T-helper 17 cell (primary cell): Measurements from ENCODE around the gene MAB21L4. TPM values are rescaled to one million over a fixed set of nuclear protein-coding genes. Genes with fewer than 3 reads are reported as not detected.

ENCODE experiments used
- ATAC-seq: fragments of 150-1000 bp; cut with Tn5 transposase; 2 replicates; pipeline ENCODE4 v1.10.0; 2021; ENCODE audit warnings: mild to moderate bottlenecking, moderate library complexity
- DNase-seq, 3 donors: peaks; one replicate each; pipeline versions ENCODE4 v3.0.0 to v3.0.0-alpha.2; 2020 to 2021
- H3K9me3 ChIP-seq: one replicate; pipeline ENCODE4 v1.7.0; 2013; ENCODE audit warnings: low read length, mild to moderate bottlenecking; ENCODE audit not compliant: control insufficient read depth, poor library complexity, severe bottlenecking
- H3K27ac Mint-ChIP-seq: one replicate; pipeline ENCODE4 v1.8.0; 2022; ENCODE audit warnings: mild to moderate bottlenecking, moderate library complexity, mixed read lengths
- H3K27me3 Mint-ChIP-seq: one replicate; pipeline ENCODE4 v1.8.0; 2022; ENCODE audit warnings: mixed read lengths
- H3K36me3 Mint-ChIP-seq: one replicate; pipeline ENCODE4 v1.8.0; 2022; ENCODE audit warnings: low read depth, mixed read lengths
- H3K4me1 Mint-ChIP-seq: one replicate; pipeline ENCODE4 v1.8.0; 2022; ENCODE audit warnings: mild to moderate bottlenecking, mixed read lengths
- H3K4me3 Mint-ChIP-seq: one replicate; pipeline ENCODE4 v1.8.0; 2022; ENCODE audit warnings: mild to moderate bottlenecking, moderate library complexity, mixed read lengths
- total RNA-seq, 4 donors: library from RNA in 2 of 4; stranded (reverse) in 2 of 4; gene quantifications; one replicate each; pipeline ENCODE4 v1.2.3 and lab custom pipeline; 2022 to 2026

Gene MAB21L4
- total RNA-seq (not detected), total RNA-seq (lab: John Stamatoyannopoulos, UW) (0 reads per million in 2 donors)

DNA sequence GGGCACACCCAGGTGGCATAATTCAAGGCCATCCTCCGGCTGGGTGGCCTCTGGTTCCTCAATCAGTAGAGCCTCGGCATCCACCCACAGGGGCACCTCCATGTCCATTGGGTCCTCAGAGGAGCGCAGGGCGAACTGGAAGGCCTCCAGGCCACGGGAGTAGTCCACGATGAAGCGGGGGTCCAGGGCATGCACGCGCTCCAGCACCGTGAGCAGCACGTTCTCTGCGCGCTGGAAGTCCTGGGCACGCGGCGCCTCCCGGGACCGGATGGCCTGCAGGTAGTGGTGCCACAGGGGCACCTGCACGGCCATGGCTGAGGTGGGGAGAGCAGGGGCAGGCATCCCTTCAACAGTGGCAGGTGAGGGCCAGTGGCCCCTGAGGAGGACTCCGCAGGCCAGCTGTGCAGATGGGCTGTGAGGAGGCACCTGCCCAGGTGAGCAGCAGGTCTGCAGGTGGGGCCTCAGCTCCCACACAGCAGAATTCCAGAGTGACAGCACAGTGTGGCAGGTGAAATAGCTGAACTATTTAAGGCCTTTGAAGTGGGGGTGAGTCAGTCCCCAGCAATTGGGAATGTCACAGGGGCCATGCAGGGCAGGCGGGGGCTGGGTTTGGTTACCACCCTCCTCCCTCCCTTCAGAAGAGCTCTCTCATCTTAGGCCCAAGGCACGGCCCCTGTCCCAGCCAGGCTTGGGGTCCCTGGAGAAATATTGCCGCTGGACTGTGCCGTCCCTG, at the start of gene MAB21L4:
TSS of gene MAB21L4 (minus strand) at position 501 of the 733 bp plus-strand sequence. CDS start at position 342, 159 bp downstream.
- H3K27me3 Mint-ChIP-seq: peaks cover 17% of the 10 kb centered on the region
- no peak for DNase-seq
- H3K4me1 Mint-ChIP-seq: no peaks in the 10 kb centered on the region
- no peak for ATAC-seq
- no peak within 1 kb of the TSS for H3K27ac Mint-ChIP-seq
- no peak within 1 kb of the TSS for H3K4me3 Mint-ChIP-seq
- H3K36me3 Mint-ChIP-seq: no peaks in the 10 kb centered on the region
- no peaks in the 10 kb centered on the region for H3K9me3 ChIP-seq

DNA sequence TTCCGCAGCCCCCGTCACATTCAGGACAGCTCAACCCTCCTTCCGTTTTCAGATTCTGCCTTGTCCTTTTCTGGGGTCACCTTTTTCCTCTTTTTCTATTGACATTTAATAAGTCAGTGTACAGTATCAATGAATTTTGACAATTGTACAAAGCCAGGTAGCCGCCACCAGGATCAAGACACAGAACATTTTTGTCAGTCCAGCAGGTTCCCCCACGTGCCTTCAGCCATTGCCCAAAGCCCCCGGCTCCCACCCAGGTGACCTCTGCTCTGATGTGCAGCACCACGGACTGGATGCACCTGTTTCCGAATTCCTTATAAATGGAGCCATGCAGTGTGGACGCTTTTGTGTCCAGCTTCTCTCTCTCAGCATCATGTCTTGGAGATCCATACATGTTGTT, 40.1 kb upstream of the MAB21L4 start:
- Mint-ChIP-seq H3K27me3 (peaks cover 9% of the 10 kb centered on the region), H3K36me3 (no peaks in the 10 kb centered on the region), H3K4me1 (no peaks in the 10 kb centered on the region), H3K4me3 (no peak overlapping the region), H3K27ac (no peak overlapping the region)
- H3K9me3 ChIP-seq: no peaks in the 10 kb centered on the region
- DNase-seq: no peak
- no peak for ATAC-seq

DNA sequence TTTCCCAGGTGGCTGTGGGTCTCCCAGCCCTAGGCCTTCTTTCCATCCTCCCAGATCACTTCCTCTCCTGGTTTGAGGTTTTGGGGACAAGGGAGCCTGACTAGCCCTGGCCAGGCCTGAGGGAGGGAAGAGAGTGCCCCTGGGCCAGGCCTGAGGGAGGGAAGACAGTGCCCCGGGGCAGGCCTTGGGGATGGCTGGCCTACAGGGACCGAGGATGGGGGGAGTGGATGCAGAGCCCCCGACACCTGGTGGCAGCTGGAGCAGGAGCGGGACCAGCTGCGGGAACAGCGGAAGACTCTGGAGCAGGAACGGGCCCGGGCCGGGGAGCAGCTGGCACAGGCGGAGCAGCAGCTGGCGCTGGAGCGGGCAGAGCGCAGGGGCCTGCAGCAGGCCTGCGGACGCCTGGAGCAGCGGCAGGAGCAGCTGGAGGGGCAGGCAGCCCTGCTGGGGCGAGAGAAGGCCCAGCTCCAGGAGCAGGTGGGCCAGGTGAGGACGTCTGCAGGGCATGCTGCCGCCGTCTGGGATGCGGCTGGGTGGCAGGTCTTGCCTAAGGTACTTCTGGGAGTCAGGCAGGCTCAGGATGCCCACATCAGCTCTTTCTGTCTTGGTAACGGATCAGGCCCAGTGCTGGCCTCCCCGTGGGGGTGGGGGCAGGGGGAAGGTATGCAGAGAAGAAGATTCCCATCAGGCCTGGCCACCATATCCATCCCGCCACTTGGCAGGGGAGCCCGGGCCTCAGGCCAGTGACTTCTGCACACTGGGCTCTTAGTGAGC, 39.3 kb upstream of the MAB21L4 start:
- peaks cover 9% of the 10 kb centered on the region for H3K27me3 Mint-ChIP-seq
- no peak overlapping the region for H3K4me3 Mint-ChIP-seq
- DNase-seq (peak; percentile 3 to 9 (median 6)), ATAC-seq (no peak)
- H3K9me3 ChIP-seq: no peaks in the 10 kb centered on the region
- H3K27ac Mint-ChIP-seq: no peak overlapping the region
- H3K36me3 Mint-ChIP-seq: no peaks in the 10 kb centered on the region
- H3K4me1 Mint-ChIP-seq: no peaks in the 10 kb centered on the region

DNA sequence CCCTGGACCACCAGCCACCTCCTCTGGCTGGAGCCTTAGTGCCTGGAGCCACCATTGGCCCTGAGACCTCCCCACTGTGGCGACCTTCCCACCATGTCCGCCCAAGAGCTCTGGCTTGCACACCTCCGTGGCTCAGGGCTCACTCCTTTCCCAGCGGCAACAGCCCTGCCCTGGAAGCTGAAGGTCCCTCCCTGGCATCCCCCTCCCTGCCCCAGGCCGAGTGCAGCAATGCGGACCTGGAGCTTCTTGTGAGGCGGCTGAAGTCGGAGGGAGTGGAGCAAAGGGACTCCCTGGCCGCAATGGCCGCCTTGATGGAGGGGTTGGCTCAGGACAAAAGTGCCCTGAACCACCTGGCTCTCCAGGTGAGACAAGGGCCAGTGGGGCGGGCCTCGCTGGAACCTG, 38.7 kb upstream of the MAB21L4 start:
- no peaks in the 10 kb centered on the region for H3K4me1 Mint-ChIP-seq
- no peak for ATAC-seq
- H3K27ac Mint-ChIP-seq: no peak overlapping the region
- peak in 2 of 3 donors; percentile 2 to 5 for DNase-seq
- H3K27me3 Mint-ChIP-seq: peaks cover 9% of the 10 kb centered on the region
- no peaks in the 10 kb centered on the region for H3K36me3 Mint-ChIP-seq
- H3K4me3 Mint-ChIP-seq: no peak overlapping the region
- no peaks in the 10 kb centered on the region for H3K9me3 ChIP-seq

DNA sequence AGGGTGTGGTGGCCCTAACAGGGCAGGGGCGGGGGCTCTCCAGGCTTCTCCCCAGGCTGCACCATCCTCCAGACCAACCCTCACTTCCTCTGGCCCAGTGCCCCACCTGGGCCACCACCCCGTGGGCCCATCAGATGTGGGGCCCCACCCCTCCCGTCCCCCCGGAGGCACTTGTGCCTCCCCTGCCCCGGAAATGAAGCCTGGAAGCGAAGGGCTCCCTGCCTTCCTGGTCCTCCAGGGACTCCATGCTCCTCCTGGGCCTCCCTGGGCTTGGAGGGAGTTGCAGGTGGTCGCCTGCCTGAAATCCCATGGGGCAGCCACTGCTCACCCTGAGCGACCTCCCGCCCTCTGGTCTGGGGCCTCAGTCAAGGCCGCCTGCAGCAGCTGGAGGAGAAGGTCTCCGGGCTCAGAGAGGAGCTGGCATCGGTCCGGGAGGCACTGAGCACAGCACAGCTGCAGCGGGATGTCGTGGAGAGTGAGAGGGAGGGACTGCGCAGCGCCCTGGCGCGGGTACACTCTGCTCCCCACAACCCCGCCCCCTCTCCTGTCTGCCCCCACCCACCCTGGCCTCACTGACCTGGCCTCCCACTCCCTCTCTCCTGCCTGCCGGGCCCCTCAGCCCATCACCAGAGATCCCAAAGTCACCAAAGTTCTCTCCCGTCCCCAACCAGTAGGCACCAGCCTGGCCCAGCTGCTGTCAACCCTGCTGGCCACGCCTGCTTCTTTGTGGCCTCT, 38.2 kb upstream of the MAB21L4 start:
- Mint-ChIP-seq H3K4me1 (no peaks in the 10 kb centered on the region), H3K36me3 (no peaks in the 10 kb centered on the region), H3K27ac (no peak overlapping the region), H3K27me3 (peaks cover 10% of the 10 kb centered on the region), H3K4me3 (no peak overlapping the region)
- no peaks in the 10 kb centered on the region for H3K9me3 ChIP-seq
- DNase-seq: no peak
- no peak for ATAC-seq

DNA sequence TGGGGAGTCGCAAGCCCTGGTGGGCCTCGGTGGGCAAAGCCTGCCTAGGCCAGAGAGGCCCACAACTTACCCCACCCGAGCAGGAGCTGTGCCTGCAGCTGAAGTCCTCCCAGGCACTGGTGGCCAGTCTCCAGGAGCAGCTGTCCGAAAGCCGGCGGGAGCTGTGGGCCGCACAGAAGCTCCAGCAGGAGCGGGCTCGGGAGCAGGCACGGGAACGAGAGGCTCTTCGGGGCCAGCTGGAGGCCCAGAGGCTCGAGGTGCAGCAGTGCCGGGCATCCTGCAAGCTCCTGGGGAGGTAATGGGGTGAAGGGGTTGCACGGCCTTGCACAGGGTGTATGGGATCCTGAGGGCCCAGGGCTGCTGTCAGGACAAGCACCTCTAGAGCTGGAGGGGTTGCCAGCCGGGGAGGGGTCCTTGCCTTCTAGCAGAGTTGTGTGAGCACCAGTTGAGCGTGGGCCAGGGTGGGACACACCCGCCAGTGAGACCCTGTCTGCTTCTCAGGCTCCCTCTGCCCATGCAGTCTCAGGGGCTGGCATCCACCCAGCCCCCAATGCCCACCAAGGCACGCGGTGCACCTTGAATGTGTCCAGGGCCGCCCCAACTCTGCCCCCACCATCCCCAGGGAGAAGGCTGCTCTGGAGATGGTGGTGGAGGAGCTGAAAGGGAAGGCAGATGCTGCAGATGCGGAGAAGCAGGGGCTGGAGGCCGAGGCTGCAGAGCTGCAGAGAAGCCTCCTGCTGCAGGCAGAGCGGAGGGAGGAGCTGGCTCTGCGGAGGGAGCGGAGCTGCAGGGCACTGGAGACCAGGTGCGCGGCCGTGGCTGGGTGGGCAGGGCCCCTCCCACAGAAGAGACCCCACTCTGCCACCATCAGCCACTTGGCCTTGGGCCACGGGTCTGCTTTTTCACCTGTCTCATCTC, 37.4 kb upstream of the MAB21L4 start:
- DNase-seq: peak; percentile 3 to 9 (median 6)
- no peaks in the 10 kb centered on the region for H3K9me3 ChIP-seq
- Mint-ChIP-seq H3K4me1 (no peaks in the 10 kb centered on the region), H3K27me3 (peaks cover 18% of the 10 kb centered on the region), H3K36me3 (no peaks in the 10 kb centered on the region), H3K4me3 (no peak overlapping the region), H3K27ac (no peak overlapping the region)
- ATAC-seq: no peak

DNA sequence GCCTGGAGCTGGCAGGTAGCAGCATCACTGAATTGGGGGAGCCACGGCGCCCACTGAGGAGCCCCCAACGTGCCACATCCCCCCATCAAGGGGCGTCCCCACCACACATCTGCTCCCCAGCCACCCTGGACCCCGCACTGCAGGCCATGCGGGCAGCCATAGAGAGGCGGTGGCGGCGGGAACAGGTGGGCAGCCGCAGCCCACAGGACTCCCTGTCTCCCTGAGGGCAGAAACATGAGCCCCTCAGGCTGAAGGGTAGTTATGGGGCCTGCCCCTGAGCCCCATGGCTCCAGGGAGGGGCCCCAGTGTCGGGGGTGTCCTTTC, 36.7 kb upstream of the MAB21L4 start:
- no peaks in the 10 kb centered on the region for H3K36me3 Mint-ChIP-seq
- H3K27ac Mint-ChIP-seq: no peak overlapping the region
- ATAC-seq: no peak
- H3K4me3 Mint-ChIP-seq: no peak overlapping the region
- H3K9me3 ChIP-seq: no peaks in the 10 kb centered on the region
- DNase-seq: peak in 1 of 3 donors; percentile 7
- H3K27me3 Mint-ChIP-seq: peaks cover 22% of the 10 kb centered on the region
- no peaks in the 10 kb centered on the region for H3K4me1 Mint-ChIP-seq

DNA sequence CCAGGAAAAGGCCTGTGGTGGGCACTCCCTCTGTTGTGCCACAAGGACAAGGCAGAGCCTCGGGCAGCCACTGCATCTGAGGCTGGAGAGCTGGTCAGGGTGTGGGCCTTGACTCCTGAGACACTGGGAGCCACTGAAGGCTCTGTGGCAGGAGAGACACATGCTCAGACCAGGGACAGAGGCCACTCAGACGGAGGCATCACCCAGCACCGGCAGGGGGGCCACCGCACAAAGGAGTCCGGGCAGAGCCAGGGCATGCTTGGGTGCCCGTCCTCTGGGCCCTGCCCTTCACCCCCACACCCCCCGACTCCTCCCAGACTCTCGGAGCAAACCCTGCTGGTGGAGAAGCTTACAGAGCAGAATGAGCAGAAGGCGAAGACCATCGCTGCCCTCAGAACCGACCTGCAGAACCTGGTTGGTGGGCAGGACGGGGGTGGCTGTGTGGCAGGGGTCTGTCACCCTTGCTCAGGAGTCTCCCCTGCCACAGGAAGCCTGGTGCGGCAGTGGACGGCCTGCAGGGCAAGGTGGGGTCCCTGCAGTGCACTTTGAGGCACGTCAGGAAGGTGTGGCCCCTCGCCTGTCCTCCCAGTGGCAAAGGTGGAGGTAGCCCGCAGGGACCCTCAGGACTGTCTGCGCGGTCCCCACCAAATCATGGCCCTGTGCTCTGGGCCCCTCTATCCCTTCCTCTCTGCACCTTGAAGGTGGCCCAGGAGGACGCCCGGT, 36.2 kb upstream of the MAB21L4 start:
- Mint-ChIP-seq H3K4me1 (no peaks in the 10 kb centered on the region), H3K4me3 (no peak overlapping the region), H3K36me3 (no peaks in the 10 kb centered on the region), H3K27ac (no peak overlapping the region), H3K27me3 (peaks cover 22% of the 10 kb centered on the region)
- ATAC-seq (no peak), DNase-seq (peak in 2 of 3 donors; percentile 4 to 9)
- no peaks in the 10 kb centered on the region for H3K9me3 ChIP-seq

DNA sequence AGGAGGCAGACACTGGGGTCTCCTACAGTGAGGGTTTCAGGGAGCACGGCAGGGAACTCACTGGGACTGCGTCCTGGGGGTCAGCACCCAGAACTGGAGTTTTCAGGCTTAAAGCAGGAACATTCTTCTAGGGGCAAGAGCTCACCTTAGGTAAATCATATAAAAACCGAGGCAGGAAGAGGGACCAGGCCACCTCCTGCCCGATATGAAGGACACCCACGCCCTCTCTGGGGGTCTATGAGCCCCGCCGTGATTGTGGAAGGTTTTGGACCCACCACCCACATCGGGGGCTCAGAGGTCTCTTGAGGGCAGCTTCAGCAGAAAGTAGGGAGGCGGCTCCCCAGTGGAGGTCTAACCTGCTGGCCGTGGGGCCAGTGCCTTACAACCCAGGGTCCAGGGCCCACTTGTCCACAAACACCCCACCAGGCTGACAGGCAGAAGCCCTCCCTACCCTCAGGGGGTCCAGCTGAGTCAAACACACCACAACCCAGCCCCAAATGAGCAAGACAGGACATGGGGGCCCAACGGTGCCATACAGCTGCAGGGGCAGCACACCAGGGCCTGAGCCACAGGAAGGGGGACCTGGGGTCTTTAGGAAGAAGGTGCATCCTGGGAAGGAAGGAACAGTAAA, 35.5 kb upstream of the MAB21L4 start:
- Mint-ChIP-seq H3K27me3 (peaks cover 22% of the 10 kb centered on the region), H3K4me3 (no peak overlapping the region), H3K36me3 (no peaks in the 10 kb centered on the region), H3K4me1 (peaks cover 2% of the 10 kb centered on the region), H3K27ac (no peak overlapping the region)
- DNase-seq (no peak), ATAC-seq (no peak)
- H3K9me3 ChIP-seq: no peaks in the 10 kb centered on the region

DNA sequence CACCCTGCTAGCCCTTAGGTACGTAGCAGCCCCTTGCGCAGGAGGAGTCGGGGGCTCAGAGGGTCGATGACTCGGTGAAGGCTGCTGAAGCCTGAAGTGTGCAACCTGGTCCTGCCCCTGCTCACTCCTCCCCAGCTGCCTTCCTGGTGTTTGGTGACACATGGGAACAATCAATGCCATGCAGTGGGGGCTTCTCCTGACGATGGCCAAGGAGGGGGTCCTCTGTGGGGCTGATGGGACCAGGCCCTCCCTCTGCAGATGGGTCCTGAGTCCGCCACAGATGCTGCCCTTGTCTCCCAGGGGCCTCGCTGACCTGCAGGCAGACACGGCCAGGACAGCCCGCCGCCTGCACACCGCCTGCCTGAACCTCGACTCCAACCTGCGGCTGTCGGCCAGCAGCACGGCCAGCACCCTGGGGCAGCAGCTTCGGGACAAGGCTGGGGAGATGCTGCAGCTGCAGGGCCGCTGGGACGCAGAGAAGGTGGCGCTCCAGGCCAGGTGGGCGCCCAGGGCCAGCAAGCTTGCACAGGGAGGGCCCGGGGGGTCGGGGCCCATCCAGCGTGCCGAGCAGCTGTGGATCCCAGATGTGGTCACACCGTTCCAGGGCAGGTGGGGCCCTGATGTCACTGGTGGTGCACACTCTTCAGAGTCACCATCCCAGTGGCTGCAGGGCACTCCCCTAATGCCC, 34.8 kb upstream of the MAB21L4 start:
- ATAC-seq (no peak), DNase-seq (peak in 2 of 3 donors; percentile 5 to 8)
- no peaks in the 10 kb centered on the region for H3K9me3 ChIP-seq
- H3K4me3 Mint-ChIP-seq: no peak overlapping the region
- no peak overlapping the region for H3K27ac Mint-ChIP-seq
- H3K4me1 Mint-ChIP-seq: peaks cover 2% of the 10 kb centered on the region
- no peaks in the 10 kb centered on the region for H3K36me3 Mint-ChIP-seq
- peaks cover 22% of the 10 kb centered on the region for H3K27me3 Mint-ChIP-seq

DNA sequence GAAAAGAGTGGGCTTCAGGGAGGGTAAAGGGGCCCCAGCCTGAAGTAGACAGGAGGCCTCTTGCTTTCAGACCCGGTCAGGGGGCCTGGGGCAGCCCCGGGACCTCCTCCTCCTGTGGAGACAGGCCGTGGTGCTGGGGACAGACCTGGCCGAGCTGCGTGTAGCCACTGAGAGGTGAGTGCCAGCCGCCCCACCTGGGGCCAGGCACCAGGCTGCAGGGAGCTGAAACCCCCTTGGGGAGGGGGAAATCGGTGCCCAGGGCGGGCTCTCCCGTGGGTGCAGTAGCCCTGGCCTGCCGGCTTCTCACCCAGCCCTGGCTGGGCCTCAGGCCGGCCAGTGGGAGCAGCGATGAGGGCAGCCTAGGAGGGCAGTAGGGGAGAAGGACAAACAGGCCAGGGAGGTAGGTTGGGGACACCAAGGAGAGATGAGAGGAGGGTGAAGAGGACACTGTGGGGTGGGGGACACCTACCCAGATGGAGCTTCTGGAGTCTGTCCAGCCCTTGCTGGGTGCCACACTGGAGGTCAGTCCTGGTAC, 34.2 kb upstream of the MAB21L4 start:
- ATAC-seq (no peak), DNase-seq (peak in 2 of 3 donors; percentile 3 to 5)
- H3K27ac Mint-ChIP-seq: no peak overlapping the region
- H3K4me3 Mint-ChIP-seq: no peak overlapping the region
- no peaks in the 10 kb centered on the region for H3K9me3 ChIP-seq
- H3K27me3 Mint-ChIP-seq: peaks cover 22% of the 10 kb centered on the region
- H3K36me3 Mint-ChIP-seq: no peaks in the 10 kb centered on the region
- H3K4me1 Mint-ChIP-seq: peaks cover 2% of the 10 kb centered on the region
